PC-3 (cell line): Measurements from ENCODE around the gene MFNG. TPM values are rescaled to one million over a fixed set of nuclear protein-coding genes. Genes with fewer than 3 reads are reported as not detected.

Experiments
- ATAC-seq: fragments of 200-7000 bp; cut with Tn5 transposase; 2 replicates; pipeline ENCODE4 v1.9.1; 2020; ENCODE audit warnings: mild to moderate bottlenecking, moderate library complexity
- BruUV-seq: library from RNA; stranded (reverse); fragments of 400-500 nt; replicated peaks from 2 replicates; lab custom pipeline; 2021; lab: Mats Ljungman, UMichigan
- CTCF ChIA-PET: fragments of 300-600 bp; sonication (Branson Sonifier 250); formaldehyde crosslinking; loops from one replicate; lab custom pipeline; 2022; ENCODE audit warnings: antibody characterized with exemption; lab: Charles Lee
- POLR2A ChIA-PET: fragments of 300-600 bp; sonication (Branson Sonifier 250); formaldehyde crosslinking; loops from one replicate; lab custom pipeline; 2022; ENCODE audit warnings: antibody characterized with exemption; ENCODE audit not compliant: unreplicated experiment; lab: Charles Lee
- DNase-seq: peaks from one replicate; pipeline ENCODE4 v3.0.0-alpha.2; 2015
- H2AFZ ChIP-seq: fragments of 300-600 bp; sonication (generic); 2 replicates; pipeline ENCODE4 v1.6.0; 2016; ENCODE audit warnings: antibody characterized with exemption, low read length
- H3F3A ChIP-seq: fragments of 300-600 bp; sonication (generic); one replicate; pipeline ENCODE4 v1.6.0; 2017; ENCODE audit warnings: antibody characterized with exemption, low read length, control low read depth, mild to moderate bottlenecking; ENCODE audit not compliant: unreplicated experiment
- H3K27ac ChIP-seq: fragments of 300-600 bp; sonication (generic); 2 replicates; pipeline ENCODE4 v1.5.1; 2016; ENCODE audit warnings: mild to moderate bottlenecking, low read length
- H3K27me3 ChIP-seq: fragments of 300-600 bp; sonication (generic); 2 replicates; pipeline ENCODE4 v1.6.1; 2016; ENCODE audit warnings: low read length, mixed read lengths
- H3K36me3 ChIP-seq: fragments of 300-600 bp; sonication (generic); 2 replicates; pipeline ENCODE4 v1.6.1; 2016; ENCODE audit warnings: low read depth, mixed run types, low read length, mixed read lengths
- H3K4me1 ChIP-seq: fragments of 300-600 bp; sonication (generic); 2 replicates; pipeline ENCODE4 v1.5.1; 2016; ENCODE audit warnings: low read length; ENCODE audit not compliant: insufficient read depth
- H3K4me2 ChIP-seq: fragments of 300-600 bp; sonication (generic); 2 replicates; pipeline ENCODE4 v1.6.0; 2016; ENCODE audit warnings: low read length
- H3K4me3 ChIP-seq: fragments of 300-600 bp; sonication (generic); 2 replicates; pipeline ENCODE4 v1.5.1; 2016; ENCODE audit warnings: mild to moderate bottlenecking, low read length, mixed read lengths
- H3K79me2 ChIP-seq: fragments of 300-600 bp; sonication (generic); 2 replicates; pipeline ENCODE4 v1.6.1; 2017; ENCODE audit warnings: low read length, mixed read lengths
- H3K9ac ChIP-seq: fragments of 300-600 bp; sonication (generic); 2 replicates; pipeline ENCODE4 v1.6.0; 2016; ENCODE audit warnings: mild to moderate bottlenecking, low read length
- H3K9me2 ChIP-seq: fragments of 300-600 bp; sonication (generic); replicated peaks from 2 replicates; pipeline ENCODE4 v1.6.1; 2016; ENCODE audit warnings: mixed run types, low read length, mixed read lengths
- H3K9me3 ChIP-seq: fragments of 300-600 bp; sonication (generic); 2 replicates; pipeline ENCODE4 v1.6.1; 2016; ENCODE audit warnings: low read length, mixed read lengths
- H4K20me1 ChIP-seq: fragments of 300-600 bp; sonication (generic); 2 replicates; pipeline ENCODE4 v1.6.1; 2016; ENCODE audit warnings: low read length, mixed read lengths
- CTCF ChIP-seq: fragments of 300-600 bp; sonication (generic); conservative IDR thresholded peaks from 2 replicates; pipeline ENCODE4 v1.5.1; 2017; ENCODE audit warnings: antibody characterized with exemption, low read depth, mild to moderate bottlenecking, low read length
- EZH2 ChIP-seq: fragments of 300-600 bp; sonication (generic); IDR thresholded peaks from one replicate; pipeline ENCODE4 v1.6.1; 2017; ENCODE audit warnings: antibody characterized with exemption, mild to moderate bottlenecking, low read length; ENCODE audit not compliant: unreplicated experiment
- EZH2phosphoT487 ChIP-seq: fragments of 300-600 bp; sonication (generic); IDR thresholded peaks from 2 replicates; pipeline ENCODE4 v1.6.1; 2018; ENCODE audit warnings: mild to moderate bottlenecking, antibody characterized with exemption, low read length, borderline replicate concordance
- intact Hi-C: fragments of 100-400 bp; cut with micrococcal nuclease; formaldehyde crosslinking; loops from 2 replicates; pipeline ENCODE4 v1.9.0; 2023
- total RNA-seq: library from RNA; depleted of rRNA; stranded (reverse); fragments of >200 nt; gene quantifications from 2 replicates; pipeline ENCODE4 v1.2.3, GENCODE V29; 2014

MFNG gene
- total RNA-seq, 1 experiment from 2014 or later = 1.7 TPM

DNA sequence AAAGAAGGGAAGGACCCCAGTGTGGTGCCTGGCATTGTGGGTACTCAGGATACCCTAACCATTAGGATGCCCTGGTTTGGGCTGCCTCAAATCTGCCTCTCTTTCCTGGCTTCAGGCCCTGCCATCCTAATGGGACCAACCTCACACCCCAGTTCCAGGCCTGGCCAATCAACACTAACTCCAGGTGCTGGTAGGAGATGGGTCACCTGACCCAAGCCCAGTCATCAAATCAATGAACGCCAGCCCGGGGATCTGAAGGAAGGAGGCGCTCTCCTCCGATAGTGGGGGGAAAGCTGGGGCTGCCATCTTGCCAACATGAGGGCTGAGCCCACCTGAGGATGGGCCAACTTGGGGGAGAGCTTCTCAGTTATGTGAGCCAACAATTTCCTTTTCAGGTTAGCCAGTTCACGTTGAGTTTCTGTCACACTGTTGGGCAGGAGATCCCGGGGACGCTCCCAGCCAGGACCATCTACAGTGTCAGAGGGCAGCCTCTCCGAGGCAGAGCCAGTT is 12.7 kb downstream of the MFNG start:
- Histone ChIP-seq H2AFZ (no peak overlapping the region), H3K4me1 (no peaks in the 10 kb centered on the region), H3F3A (no peaks in the 10 kb centered on the region), H4K20me1 (no peaks in the 10 kb centered on the region), H3K9me3 (no peaks in the 10 kb centered on the region), H3K9me2 (no peaks in the 10 kb centered on the region), H3K27me3 (no peaks in the 10 kb centered on the region), H3K36me3 (no peaks in the 10 kb centered on the region), H3K4me2 (no peak overlapping the region), H3K27ac (no peak overlapping the region), H3K79me2 (no peaks in the 10 kb centered on the region), H3K9ac (no peak overlapping the region), H3K4me3 (no peak overlapping the region)
- BruUV-seq = no TSS peak
- POLR2A ChIA-PET = no interaction called here
- intact Hi-C loops = no loop called here
- DNase-seq = no peak
- ATAC-seq = no peak
- TF ChIP-seq EZH2phosphoT487 = no peak
- TF ChIP-seq CTCF = no peak
- no peak for TF ChIP-seq EZH2
- CTCF ChIA-PET = no interaction called here

DNA sequence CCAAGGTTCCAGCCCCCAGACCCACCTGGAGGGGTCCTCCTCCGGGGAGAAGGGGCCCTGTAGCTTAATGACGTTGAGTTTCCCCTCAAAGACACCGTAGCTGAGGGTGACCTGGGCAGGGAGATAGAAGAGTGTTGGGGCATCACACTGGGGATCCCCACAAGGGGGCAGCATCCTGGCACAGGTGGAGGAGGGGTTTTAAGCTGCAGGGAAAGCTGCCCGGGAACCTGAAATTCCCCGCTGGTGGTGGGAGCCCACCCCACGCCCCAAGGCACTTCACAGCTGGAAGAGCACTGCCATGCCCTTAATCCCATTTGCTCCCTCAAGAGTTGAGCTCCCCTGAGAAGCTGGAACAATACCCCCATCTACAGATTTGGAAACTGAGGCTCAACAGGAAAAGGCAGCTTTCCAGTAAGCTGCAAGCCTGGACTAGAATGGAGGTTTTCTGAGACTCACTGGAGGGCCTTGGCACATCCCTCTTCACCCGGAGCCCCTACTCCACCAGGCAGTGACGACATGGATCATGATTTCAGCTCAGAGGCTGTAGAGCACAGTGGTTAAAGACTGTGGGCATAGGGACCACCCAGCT is 13.7 kb downstream of the MFNG start:
- DNase-seq = peak; percentile 54
- no peaks in the 10 kb centered on the region for H4K20me1 ChIP-seq
- no peaks in the 10 kb centered on the region for H3K27me3 ChIP-seq
- CTCF ChIA-PET = interaction anchor here (0.5 to 0.9 kb wide), 8 partner anchors 14 to 177 kb away, joined by 3 to 6 read pairs (median 3); no protein-coding TSS in a partner anchor
- intact Hi-C loops = no loop called here
- no peaks in the 10 kb centered on the region for H3K36me3 ChIP-seq
- H3K9me2 ChIP-seq = no peaks in the 10 kb centered on the region
- no peak overlapping the region for H2AFZ ChIP-seq
- no peak overlapping the region for H3K27ac ChIP-seq
- no peak overlapping the region for H3K9ac ChIP-seq
- no TSS peak for BruUV-seq
- TF ChIP-seq CTCF (peak; percentile 72), EZH2 (no peak)
- no peak overlapping the region for H3K4me2 ChIP-seq
- POLR2A ChIA-PET = no interaction called here
- no peak overlapping the region for H3K4me3 ChIP-seq
- no peaks in the 10 kb centered on the region for H3K79me2 ChIP-seq
- H3K4me1 ChIP-seq = no peaks in the 10 kb centered on the region
- peak; percentile 59 for ATAC-seq
- H3K9me3 ChIP-seq = no peaks in the 10 kb centered on the region
- H3F3A ChIP-seq = no peaks in the 10 kb centered on the region

GRCh38 chr22:37471727-37472417 is 14.3 kb downstream of the MFNG start:
- ChIA-PET CTCF (interaction anchor here (0.6 to 0.9 kb wide), 6 partner anchors 15 to 121 kb away, joined by 3 to 6 read pairs (median 3); no protein-coding TSS in a partner anchor), POLR2A (no interaction called here)
- no peak for TF ChIP-seq CTCF
- Histone ChIP-seq H3K27me3 (no peaks in the 10 kb centered on the region), H3K79me2 (no peaks in the 10 kb centered on the region), H3K36me3 (no peaks in the 10 kb centered on the region), H2AFZ (no peak overlapping the region), H3K4me3 (no peak overlapping the region), H3K9me3 (no peaks in the 10 kb centered on the region), H3K4me1 (no peaks in the 10 kb centered on the region), H3K4me2 (no peak overlapping the region), H4K20me1 (no peaks in the 10 kb centered on the region), H3K9me2 (no peaks in the 10 kb centered on the region), H3K27ac (no peak overlapping the region), H3F3A (no peaks in the 10 kb centered on the region), H3K9ac (no peak overlapping the region)
- ATAC-seq (no peak), DNase-seq (no peak)
- intact Hi-C loops = no loop called here
- BruUV-seq = no TSS peak
